ENCODE results near the gene ITGB7. TPM values are rescaled to one million over a fixed set of nuclear protein-coding genes. Genes with fewer than 3 reads are reported as not detected.

ITGB7 gene
- total and polyA plus RNA-seq, 2 of the 4 experiments (the other 2 are of a cell fraction) = 0.18 to 0.44 TPM

- in situ Hi-C loops (cut with MboI; ENCODE audit: low sequenced_read_pairs) (no loop called here), dilution Hi-C loops (cut with HindIII; ENCODE audit: low sequenced_read_pairs, unreplicated experiment) (no loop called here), intact Hi-C loops (cut with micrococcal nuclease) (no loop called here)
- peak overlapping the region; percentile 33 for H3K4me3 ChIP-seq (ENCODE audit: insufficient read depth, low read depth, low read length)
- H2BK5ac ChIP-seq (ENCODE audit: low read depth, low read length, poor library complexity, severe bottlenecking) = peak overlapping the region; percentile 98
- peaks cover 11 to 62% of the 10 kb centered on the region in 2 experiments; a peak in 3 of 4 replicates for H3K79me1 ChIP-seq (ENCODE audit: low read depth in 1 of 2, low read length in 2 of 2)
- ChIA-PET CTCF (no interaction called here), POLR2A (ENCODE audit: unreplicated experiment) (interaction anchor here (0.7 kb wide), 1 partner anchor 73 kb away, joined by 4 read pairs; the partner anchor contains the start of gene PFDN5)
- H2AFZ ChIP-seq (replicated peaks; ENCODE audit: low read length, poor library complexity) = peak overlapping the region; percentile 94
- peak overlapping the region; percentile 64 for H2BK20ac ChIP-seq (ENCODE audit: low read depth, low read length)
- peak overlapping the region; percentile 93 for H3K27ac ChIP-seq (ENCODE audit: insufficient read depth, low read length)
- H4K91ac ChIP-seq (ENCODE audit: insufficient read depth, low read depth, low read length) = peak overlapping the region; percentile 92
- H3K4me2 ChIP-seq (ENCODE audit: low read depth, low read length) = peak overlapping the region; percentile 92
- peak overlapping the region; percentile 98 for H3K4ac ChIP-seq (ENCODE audit: low read depth, low read length)
- H3K9me1 ChIP-seq (ENCODE audit: insufficient read depth, low read length) = peaks cover 26% of the 10 kb centered on the region
- DNase-seq = no peak
- BruUV-seq (replicated peaks) = no TSS peak
- H2BK120ac ChIP-seq (ENCODE audit: low read depth, low read length) = peak overlapping the region; percentile 90
- H3K14ac ChIP-seq (replicated peaks; ENCODE audit: low read depth, low read length) = peak overlapping the region; percentile 95
- peak overlapping the region; percentile 95 for H3K56ac ChIP-seq (ENCODE audit: extremely low read depth, insufficient read depth, low read length)
- peaks cover 4% of the 10 kb centered on the region for H4K20me1 ChIP-seq (ENCODE audit: insufficient read depth, low read length)
- TF ChIP-seq RCOR1 (IDR thresholded peaks at IDR 0.05; ENCODE audit: insufficient replicate concordance, low read length) = no peak
- H4K8ac ChIP-seq (ENCODE audit: low read depth in 2 of 2, low read length in 2 of 2) = peak overlapping the region; percentile 73 to 98
- WGBS, 2 experiments (ENCODE audit: extremely low coverage in 2 of 2, insufficient read length in 1 of 2) = no CpG with 5 or more reads among the region's 5 CpGs
- peak overlapping the region; percentile 94 for H2AK9ac ChIP-seq (replicated peaks; ENCODE audit: low read depth, low read length, poor library complexity)
- H3K23ac ChIP-seq (ENCODE audit: low read depth, low read length) = peak overlapping the region; percentile 99
- peak overlapping the region; percentile 92 for H2AK5ac ChIP-seq (ENCODE audit: low read depth, low read length)
- peaks cover 2% of the 10 kb centered on the region; the same call in 1 of the 2 replicates for H3K36me3 ChIP-seq (ENCODE audit: control insufficient read depth, insufficient read depth, low read length)
- ATAC-seq (ENCODE audit: low read depth) = no peak
- H2BK15ac ChIP-seq (ENCODE audit: low read depth, low read length) = peak overlapping the region; percentile 64; the same call in 2 of the 3 replicates
- H3K18ac ChIP-seq (ENCODE audit: low read depth, low read length) = peak overlapping the region; percentile 87
- H3K4me1 ChIP-seq (ENCODE audit: control insufficient read depth, insufficient read depth, low read length) = peaks cover 41% of the 10 kb centered on the region
- peak overlapping the region; percentile 92 for H4K5ac ChIP-seq (ENCODE audit: low read depth, low read length)
- peak overlapping the region; percentile 90 for H3K9ac ChIP-seq (ENCODE audit: low read depth, low read length)
- no peaks in the 10 kb centered on the region for H3K9me3 ChIP-seq (ENCODE audit: control insufficient read depth, insufficient read depth, low read length)
- H3K27me3 ChIP-seq (ENCODE audit: control insufficient read depth, insufficient read depth, low read length) = no peaks in the 10 kb centered on the region
These were observed 15.2 kb upstream of the ITGB7 start for GRCh38 chr12:53222170-53222721.
